UCSD-AML1 (cell line): ENCODE data around the gene MMP2.

ENCODE experiments used
- DNase-seq: peaks from one replicate; lab custom pipeline; 2025; ENCODE audit not compliant: unreplicated experiment; lab: John Stamatoyannopoulos, UW

Gene MMP2

DNA sequence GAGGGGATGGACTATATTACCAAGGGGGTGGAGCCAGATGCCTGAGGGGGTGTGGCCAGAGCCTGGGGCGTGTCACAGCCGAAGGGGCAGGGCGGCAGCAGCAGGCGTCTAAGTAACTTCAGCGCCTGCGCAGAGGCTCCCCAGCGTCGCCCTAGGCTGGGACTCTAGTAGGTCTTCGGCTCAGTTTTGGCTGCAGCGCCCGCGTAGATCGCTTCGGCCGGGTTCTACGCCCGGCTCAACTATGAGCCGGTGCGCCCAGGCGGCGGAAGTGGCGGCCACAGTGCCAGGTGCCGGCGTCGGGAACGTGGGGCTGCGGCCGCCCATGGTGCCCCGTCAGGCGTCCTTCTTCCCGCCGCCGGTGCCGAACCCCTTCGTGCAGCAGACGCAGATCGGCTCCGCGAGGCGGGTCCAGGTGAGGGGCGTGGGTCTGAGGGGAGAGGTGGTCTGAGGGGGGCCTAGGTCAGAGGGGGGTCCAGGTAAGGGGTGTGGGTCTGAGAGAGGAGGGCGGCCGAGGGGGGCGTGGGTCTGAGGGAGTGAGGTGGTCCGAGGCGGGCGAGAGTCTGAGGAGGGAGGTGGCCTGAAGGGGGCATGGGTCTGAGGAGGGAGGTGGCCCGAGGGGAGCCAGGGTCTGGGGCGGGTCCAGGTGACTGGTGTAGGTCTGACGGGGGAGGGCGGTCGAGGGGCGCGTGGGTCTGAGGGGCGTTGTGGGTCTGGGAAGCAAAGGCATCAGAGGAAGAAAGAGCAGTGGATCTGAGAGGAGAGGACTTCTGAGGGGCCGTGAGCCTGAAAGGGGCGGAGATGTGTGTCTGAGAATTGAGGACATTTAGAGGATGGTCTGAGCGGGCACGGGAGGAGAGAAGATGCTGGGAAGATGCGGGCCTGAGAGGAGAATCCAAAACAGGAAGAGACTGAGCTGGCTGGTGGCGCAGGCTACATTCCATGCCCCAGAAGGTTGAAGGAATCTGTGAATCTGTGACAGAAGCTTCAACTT, 30.2 kb downstream of the MMP2 start, which contains the start of gene LPCAT2:
Gene LPCAT2 (plus strand): TSS at position 132 of the 991 bp plus-strand sequence. CDS start 110 bp downstream, at position 242.
- DNase-seq: peak; percentile 89

DNA sequence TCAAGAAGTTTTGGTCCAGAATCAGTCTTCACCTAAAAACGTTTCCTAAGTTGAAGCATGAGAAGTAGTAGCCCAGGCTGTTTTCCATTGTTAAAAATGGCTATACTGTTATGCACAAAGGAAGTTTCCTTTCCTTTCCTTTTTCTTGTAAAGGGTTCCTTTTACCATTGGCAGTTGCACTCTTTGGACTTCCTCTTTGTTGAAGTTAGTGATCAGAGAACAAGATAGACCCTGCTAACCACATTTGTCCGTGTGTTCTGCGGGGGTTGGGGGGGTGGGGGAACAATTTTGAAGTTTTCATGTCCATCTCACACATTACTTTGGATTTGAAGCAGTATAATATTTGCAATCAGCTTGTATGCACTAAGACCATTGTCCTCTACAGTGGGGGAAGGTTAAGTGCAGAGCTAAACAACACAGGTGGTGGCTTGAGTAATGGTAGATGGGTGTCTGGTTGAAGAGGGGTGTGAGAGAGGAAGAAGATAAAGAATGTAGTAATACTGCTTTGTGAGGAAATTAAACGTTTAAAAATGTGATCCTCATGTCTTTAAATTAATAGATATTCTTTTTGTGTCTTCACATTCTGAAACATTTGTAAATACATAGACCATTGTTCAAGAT, 31.3 kb downstream of the MMP2 start:
- peak; percentile 20 for DNase-seq

DNA sequence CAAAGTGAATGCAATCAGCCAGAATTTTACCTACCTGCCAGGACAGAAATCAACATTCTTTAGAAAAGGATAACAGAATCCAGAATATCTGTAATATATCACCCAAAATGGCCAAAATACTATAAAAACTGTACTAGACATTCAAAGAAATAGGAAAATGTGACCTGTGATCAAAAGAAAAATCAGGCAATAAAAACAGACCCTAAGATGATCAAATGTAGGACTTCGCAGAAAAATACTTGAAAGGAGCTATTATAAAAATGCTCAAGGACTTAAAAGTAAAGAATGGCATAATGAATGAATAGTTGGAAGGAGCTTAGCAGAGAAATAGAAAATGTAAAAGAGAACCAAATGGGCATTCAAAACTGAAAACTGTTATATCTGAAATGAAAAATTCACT, 33.9 kb downstream of the MMP2 start:
- DNase-seq: no peak

DNA sequence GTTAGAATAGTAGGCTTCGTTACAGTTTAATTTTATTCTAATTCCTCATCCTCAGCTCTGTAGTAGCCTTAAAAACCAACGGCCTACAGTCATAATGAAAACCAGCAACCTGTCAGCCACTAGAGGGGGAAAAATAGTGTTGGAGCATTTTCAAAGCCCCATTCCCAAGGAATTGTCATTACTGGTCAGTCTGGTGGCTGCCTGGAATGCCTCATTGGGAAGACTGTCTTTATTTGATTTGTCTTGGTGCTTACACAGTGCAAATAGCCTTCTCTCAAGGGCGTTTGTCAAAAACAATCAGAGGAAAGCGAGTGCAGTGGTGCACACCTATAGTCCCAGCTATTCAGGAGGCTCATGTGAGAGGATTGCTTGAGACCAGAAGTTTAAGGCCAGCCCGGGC, 34.6 kb downstream of the MMP2 start:
- DNase-seq: no peak

DNA sequence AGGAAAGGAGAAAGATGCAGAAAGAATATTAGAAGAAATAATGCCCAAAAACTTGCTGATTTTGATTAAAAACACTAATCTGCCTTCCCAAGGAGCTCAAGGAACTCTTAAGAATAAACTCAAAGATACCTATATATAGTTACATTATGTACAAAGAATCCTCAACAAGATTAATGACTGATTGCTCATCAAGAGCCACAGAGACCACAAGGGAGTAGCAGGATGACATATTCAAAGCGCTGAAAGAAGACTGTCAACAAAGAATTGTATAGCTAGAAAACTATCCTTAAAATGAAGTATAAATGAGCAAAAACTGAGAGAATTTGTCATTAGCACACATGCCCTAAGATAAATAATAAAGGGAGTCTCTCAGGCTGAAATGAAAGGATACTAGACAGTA, 36.1 kb downstream of the MMP2 start:
- no peak for DNase-seq

DNA sequence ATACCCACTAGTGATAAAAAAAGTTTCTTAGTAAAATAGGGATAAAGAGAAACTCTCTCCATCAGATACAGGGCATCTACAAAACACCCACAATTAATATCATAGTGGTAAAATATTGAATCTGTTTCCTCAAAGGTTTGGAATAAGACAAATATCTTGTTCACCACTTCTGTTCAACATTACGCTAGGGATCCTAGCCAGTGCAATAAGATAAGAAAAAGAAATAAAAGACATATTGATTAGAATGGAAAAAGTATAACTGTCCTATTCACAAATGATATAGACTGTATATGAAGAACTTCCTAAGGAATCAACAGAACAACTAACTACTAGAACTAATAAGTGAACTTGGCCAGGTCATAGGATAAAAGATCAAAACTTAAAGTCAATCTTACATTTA, 42.8 kb downstream of the MMP2 start:
- DNase-seq: no peak

DNA sequence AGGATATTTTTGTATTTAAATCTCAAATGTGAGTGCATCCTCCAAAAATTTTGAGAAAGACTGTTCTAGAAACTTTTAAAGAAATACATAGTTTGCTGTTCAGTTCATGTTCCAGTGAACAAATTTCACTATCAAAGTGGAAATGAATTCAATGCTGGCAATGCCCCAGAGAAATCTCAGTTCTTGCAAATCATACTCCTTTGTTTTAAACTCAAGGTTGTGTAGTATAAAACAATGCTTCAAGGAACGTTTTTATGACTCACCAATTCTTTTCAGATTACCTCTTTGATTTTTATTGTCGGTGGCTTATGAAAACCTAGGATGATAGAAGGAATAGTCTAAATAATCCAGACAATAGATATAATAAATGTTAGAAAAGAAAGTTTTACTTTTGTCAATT, 47.4 kb downstream of the MMP2 start:
- no peak for DNase-seq

DNA sequence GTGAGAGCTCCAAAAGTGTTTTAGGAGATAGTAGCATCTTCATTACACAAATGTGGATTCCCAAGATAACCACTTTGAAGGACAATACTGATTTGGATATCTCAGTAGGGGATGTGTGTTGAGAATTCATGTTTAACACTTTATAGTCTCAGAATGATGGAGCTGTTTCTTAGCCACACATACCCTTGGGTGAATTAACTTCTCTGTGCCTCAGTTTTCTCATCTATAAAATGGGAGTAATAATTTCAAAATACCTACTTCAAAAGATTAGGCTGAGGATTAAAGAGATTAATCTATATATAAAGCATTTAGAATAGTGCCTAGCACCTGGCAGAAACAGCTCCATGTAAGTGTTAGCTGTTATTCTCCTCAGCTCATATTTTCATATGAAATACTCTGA, 48.9 kb downstream of the MMP2 start:
- no peak for DNase-seq

DNA sequence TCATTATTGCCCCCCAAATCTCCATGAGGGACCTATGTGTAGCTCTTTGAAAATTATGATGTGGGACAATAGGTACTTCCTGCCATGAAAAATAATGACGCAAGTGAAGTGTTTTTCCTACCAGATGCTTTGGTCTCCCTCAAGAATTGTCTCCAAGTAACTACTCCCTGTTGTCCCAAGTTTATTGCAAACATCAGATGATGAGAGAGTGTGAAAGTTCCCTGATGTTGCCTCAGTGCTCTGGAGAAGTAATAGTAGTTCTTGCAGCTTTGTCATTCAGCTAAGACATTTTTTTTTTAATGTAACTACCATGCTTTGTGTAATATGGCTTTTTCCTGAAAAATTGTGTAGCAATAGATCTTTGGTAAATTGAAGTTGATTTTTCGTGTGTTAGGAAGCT, 50.0 kb downstream of the MMP2 start:
- no peak for DNase-seq

DNA sequence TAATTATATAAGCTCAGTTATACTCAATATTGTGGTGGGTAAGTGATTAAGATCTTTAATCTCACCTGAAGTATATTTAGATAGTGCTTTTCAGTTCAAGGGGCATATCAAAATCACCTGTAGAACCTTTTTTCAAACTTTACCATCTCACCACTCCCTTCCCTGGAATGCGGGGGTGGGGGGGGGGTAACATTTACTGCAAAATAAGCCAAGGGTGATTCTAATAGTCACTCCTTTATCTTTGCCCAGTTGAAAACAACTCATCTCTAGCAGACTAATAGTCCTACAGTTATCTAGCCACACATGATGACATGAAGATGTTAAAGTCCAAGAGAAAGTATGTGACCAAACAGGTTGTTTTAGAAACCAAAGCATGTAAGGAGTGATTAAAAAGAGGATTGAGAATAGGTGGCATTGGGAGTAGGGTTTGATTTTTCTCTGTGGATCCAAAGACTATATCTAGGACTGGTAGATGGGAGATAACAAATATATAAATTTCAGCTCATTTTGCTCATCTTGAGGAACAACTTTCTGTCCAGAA, 51.4 kb downstream of the MMP2 start:
- no peak for DNase-seq

DNA sequence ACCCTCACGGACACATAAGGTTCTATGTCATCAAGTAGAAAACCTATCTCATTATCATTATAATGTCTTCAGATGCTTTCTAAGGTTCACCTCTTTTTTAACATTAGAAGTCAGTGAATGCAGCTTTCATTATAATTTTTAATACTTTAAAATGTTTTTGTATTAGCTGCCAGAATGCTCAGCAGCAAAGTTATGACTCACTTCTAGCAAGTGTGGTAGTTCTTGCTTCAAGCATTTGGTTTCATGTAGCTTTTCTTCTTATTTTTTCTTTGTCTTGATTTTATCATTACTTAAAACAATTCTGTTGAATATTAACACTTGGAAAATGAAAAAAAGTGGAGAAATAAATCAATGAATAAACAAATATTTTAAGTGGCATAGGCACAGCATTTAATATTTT, 53.2 kb downstream of the MMP2 start:
- no peak for DNase-seq

DNA sequence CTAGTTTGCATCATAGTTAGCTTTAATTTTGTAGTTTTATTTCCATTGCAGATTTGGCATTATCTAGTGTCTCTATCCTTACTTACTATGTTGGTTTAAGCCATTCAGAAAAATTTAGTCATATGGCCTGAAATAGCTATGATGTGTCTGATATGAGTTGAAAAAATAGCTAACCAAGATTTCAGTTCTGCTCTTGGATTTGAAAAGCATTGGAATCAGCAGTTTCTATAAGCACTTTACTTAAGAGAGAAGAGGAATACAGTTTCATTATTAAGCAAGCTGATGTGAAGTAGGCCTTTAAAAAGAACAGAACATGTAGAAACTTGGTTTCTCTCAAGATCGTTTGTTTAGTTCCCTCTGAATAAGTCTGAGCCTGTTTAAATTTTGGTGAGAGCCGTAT, 55.8 kb downstream of the MMP2 start:
- DNase-seq: no peak

DNA sequence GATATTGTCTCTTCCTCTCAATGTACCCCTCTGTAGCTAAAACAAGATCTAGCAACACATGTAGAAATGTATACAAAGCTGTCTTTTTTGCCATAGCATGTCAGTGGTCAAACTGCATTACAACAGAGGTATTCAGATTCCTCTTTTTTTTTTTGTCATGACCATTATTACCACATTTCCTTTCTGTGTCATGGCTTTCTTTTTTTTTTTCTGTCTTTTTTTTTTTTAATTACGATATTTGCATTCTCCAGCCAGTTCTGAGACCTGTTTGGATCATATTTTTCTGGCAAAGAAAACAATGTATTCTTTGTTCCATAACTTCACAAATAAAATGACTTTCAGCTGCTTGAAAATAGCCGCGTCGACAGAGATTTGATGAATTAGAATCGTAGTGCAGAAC, 60.1 kb downstream of the MMP2 start:
- no peak for DNase-seq

DNA sequence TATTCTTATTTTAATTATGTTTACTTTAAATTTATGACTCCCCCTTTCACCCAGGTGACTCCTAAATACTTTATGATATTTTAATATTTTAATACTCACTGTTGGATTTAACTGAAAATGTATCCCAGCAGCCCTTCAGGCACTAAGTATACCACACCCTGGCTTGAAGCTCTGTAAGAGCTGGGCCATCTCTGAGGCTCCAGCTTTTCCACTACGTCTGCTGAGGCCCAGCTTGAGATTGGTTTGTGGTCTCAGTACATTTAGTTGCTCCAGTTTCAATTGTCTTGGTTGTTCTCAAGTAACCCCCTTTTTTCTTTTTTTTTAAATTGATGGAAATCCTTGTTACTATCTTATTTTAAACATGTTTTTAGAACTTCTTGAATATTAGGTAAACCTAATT, 60.5 kb downstream of the MMP2 start:
- no peak for DNase-seq

DNA sequence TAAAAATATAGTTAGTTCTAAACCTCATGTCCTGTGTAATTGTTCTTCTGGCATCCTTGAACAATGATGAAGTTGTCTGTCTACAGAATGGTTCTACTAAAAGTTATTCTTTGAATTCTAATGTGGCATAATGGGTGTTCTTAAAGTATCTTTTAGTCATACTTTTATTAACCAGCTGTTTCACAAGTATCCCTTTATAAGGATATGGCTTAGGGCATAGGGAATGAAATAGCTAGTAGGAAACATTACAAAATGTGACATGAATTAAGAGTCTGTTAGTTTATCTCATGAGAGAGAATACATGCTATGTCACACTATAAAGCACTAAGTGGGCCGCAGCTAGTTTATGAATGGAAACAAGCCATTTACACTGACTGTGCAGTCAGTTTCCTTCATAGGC, 61.2 kb downstream of the MMP2 start:
- no peak for DNase-seq

DNA sequence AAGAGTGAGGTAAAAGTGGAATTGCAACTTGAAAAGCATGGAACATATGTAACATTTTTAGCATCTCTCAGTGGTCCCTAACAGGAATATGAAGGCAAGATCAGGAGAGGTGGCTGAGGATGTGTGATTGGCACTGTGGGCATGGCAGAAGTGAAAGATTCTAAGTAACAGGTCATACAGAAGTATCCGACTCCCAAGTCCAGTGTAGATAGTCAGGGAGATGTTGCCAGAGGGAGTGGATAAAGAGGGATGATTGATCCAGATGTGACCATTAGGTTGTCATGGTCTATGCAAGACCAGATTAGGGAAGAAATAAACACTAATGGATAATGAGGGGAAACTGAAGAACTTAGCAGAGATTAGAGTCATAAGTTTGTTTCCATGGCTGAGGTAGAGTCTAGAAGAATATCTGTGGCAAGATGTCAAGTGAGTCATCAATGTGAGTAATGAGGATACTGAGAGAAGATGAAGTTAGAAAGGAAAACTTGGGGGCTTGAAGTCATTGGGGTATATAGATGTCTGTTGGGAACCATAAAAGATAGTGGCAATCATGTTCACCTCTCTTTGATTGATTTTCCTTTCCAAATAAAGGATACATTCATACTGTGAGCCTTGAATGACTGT, 63.6 kb downstream of the MMP2 start:
- DNase-seq: no peak

DNA sequence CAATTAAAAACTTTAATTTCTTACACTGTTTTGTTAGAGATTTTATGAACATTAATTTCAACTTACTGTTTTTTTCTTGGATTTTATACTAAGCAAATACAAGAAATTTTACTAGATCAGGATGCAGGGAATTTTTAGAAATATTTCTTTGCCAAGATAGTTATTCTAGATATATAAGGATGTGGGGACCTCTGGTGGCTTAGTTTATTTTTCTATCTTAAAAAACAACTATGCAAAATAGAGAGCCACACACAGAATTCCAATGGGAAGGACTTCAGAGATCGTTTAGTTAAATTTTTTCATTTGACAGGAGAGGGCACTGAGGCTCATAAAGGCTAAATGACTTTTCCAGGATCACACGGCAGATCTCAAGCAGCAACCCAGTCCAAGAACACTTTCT, 64.5 kb downstream of the MMP2 start:
- no peak for DNase-seq

DNA sequence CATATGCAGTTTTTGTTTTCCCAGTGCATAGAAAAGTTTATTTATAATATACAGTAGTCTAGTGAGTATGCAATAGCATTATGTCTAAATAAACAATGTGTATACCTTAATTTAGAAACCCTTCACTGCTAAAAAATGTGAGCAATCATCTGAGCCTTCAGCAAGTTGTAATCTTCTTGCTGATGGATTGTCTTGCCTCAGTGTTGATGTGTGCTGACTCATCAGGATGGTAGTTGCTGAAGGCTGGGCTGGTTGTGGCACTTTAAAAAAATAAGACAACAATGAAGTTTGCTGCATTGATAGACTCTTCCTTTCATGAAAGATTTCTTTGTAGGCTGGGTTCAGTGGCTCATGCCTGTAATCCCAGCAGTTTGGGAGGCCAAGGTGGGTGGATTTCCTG, 73.6 kb downstream of the MMP2 start:
- no peak for DNase-seq

DNA sequence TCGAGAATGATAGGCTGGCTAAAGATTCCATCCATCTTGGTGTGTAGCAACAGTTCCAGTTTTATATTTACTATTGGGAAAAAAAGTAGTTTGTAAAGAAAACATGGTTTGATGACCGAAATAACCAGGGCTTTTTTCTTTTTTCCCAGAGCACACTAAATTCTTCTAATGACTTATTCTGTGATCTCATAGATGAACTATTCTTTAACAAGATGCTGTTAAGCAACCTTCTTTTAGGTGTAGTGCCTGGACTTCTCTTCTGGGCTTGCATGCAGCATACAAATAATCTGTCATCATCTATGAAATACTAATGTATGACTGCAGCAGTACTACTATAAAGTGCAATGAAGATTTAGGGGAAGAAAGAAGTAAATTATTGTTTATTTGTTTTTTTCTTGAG, 76.4 kb downstream of the MMP2 start:
- no peak for DNase-seq
